ENCODE results near the gene EGFL6.

GRCh38 chrX:13547671-13548070, 21.7 kb upstream of the EGFL6 start:
- TF ChIP-seq CTCF (IDR thresholded peaks at IDR 0.05) (no peak), ZFX (IDR thresholded peaks at IDR 0.05; ENCODE audit: borderline replicate concordance) (no peak)
